ENCODE data around the gene WWC2.

Gene WWC2

GRCh38 chr4:183356931-183357675 lies 258.0 kb downstream of the WWC2 start:
- no peak for TF ChIP-seq CTCF (conservative IDR thresholded peaks at IDR 0.05; ENCODE audit: low read depth, low read length)
- no peak overlapping the region for H3K4me3 ChIP-seq (ENCODE audit: low read depth, low read length)
- DNase-seq (ENCODE audit: low read depth) = no peak

DNA sequence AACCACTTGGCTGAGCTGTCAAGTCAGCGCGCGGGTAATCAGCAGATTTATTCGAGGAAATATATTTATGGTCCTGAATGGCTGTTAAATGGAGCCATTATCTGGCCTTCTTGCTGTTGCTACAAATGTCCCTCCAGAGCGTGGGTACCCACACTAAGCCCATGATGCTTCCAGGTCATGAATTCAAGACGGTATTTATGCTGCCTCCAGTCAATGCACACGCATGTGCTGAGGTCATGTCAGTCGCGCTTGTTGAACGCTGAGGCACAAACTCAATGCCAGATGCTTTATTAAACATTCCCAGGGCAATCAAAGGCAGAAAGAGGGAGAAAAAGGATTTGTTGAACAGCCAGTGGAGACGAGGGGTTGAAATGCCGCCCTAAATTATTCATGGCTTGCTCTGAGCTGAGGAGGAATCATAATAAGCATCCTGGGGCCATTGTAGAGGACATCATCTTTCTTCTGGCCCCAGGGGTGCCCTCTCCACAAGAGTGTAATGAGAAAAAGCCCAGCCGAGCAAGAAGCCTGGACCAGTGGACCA lies 259.2 kb downstream of the WWC2 start:
- TF ChIP-seq CTCF (conservative IDR thresholded peaks at IDR 0.05; ENCODE audit: low read depth, low read length) = no peak
- H3K4me3 ChIP-seq (ENCODE audit: low read depth, low read length) = no peak overlapping the region
- DNase-seq (ENCODE audit: low read depth) = no peak

- peak; percentile 53 for DNase-seq (ENCODE audit: low read depth)
- TF ChIP-seq CTCF (conservative IDR thresholded peaks at IDR 0.05; ENCODE audit: low read depth, low read length) = no peak
- H3K4me3 ChIP-seq (ENCODE audit: low read depth, low read length) = no peak overlapping the region
These were observed 261.3 kb downstream of the WWC2 start for GRCh38 chr4:183360161-183360919.

DNA sequence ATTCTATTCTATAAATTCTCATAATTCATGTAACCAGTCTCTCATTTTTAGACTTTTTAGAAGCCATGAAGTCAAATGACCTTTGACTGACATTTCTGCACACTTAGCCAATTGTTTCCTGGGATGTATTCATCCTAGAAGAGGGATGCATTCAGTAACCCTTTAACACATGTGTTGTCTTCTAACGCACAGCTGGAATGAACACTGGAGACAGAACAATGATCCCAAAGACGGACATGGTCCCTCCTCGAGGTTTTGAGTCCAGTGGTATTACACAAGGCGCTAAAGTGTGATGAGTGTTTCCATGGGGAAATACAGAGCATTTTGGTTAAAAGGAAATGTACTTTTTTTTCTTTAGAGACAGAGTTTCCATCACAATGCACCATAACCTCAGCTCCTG lies 263.0 kb downstream of the WWC2 start:
- TF ChIP-seq CTCF (conservative IDR thresholded peaks at IDR 0.05; ENCODE audit: low read depth, low read length) = no peak
- no peak for DNase-seq (ENCODE audit: low read depth)
- no peak overlapping the region for H3K4me3 ChIP-seq (ENCODE audit: low read depth, low read length)

DNA sequence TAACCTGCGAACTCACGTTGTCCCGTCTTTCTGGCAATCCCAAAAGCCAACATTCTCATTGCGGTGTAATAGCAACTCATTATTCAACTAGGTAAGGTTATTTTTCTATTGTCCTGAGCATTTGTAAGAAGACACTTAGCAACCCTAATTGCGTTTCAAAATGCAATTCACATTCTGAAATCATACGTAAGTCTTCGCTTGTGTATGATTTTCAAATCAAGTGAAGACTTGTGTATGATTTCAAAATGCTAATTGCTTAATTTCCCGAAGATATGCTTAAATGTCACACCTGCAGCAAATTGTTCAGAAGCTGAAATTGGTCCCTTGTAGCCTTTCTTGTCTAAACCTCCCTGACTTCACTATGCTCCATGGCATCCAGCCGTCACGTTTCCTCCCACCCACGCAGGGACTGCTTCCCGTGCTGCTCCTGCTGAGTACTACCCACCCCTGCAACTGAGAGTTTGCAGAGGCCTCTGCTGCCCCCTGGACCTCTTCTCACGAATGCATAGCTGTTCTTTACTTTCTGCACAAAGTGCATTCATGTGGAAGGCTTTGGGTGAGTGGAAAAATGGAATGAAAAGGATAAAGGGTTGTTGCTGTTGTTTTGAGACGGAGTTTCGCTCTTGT lies 264.0 kb downstream of the WWC2 start:
- no peak overlapping the region for H3K4me3 ChIP-seq (ENCODE audit: low read depth, low read length)
- DNase-seq (ENCODE audit: low read depth) = peak; percentile 54
- peak; percentile 55 for TF ChIP-seq CTCF (conservative IDR thresholded peaks at IDR 0.05; ENCODE audit: low read depth, low read length)

GRCh38 chr4:183364025-183364424 lies 265.0 kb downstream of the WWC2 start:
- DNase-seq (ENCODE audit: low read depth) = no peak
- no peak for TF ChIP-seq CTCF (conservative IDR thresholded peaks at IDR 0.05; ENCODE audit: low read depth, low read length)
- H3K4me3 ChIP-seq (ENCODE audit: low read depth, low read length) = no peak overlapping the region

Measured in choroid plexus epithelial cell (primary cell).